Gastroesophageal sphincter (tissue), 4 donors: Measurements from ENCODE around the gene KAZN. TPM values are rescaled to one million over a fixed set of nuclear protein-coding genes. Genes with fewer than 3 reads are reported as not detected.

ENCODE experiments used
- ATAC-seq: fragments of 150-250 bp; one replicate; pipeline ENCODE4 v1.9.1; 2016; ENCODE audit warnings: mild to moderate bottlenecking, moderate library complexity
- H3K27ac ChIP-seq, 4 donors: fragments of 200-600 bp; sonication (generic) in 3 of 4; 1 replicate in 3 of 4; 2 replicates in 1 of 4; pipeline ENCODE4 v1.5.1; 2016 to 2019
- H3K27me3 ChIP-seq: fragments of 200-600 bp; sonication (generic); one replicate; pipeline ENCODE4 v1.5.1; 2019
- H3K36me3 ChIP-seq, 2 donors: fragments of 200-600 bp; sonication (generic); one replicate each; pipeline ENCODE4 v1.5.1; 2019; ENCODE audit warnings: control low read depth in 1 of 2
- H3K4me1 ChIP-seq, 3 donors: fragments of 200-600 bp; sonication (generic); 1 replicate in 2 of 3; 2 replicates in 1 of 3; pipeline ENCODE4 v1.5.1; 2016 to 2019; ENCODE audit warnings: control low read depth in 2 of 3
- H3K4me3 ChIP-seq, 2 donors: fragments of 200-600 bp; sonication (generic); one replicate each; pipeline ENCODE4 v1.5.1; 2019; ENCODE audit warnings: mild to moderate bottlenecking in 1 of 2, moderate library complexity in 1 of 2
- H3K9me3 ChIP-seq, 3 donors: fragments of 200-600 bp; sonication (generic); one replicate each; pipeline ENCODE4 v1.5.1; 2017 to 2019; ENCODE audit warnings: control low read depth in 2 of 3
- EP300 ChIP-seq: sonication (generic); formaldehyde crosslinking; IDR thresholded peaks from one replicate; pipeline ENCODE4 v1.6.1; 2017; ENCODE audit warnings: antibody characterized with exemption, mild to moderate bottlenecking
- POLR2A ChIP-seq, 2 donors: fragments of 450-650 bp; IDR thresholded peaks; one replicate each; pipeline ENCODE4 v1.6.1; 2017; ENCODE audit warnings: antibody characterized with exemption in 2 of 2, mild to moderate bottlenecking in 2 of 2, moderate library complexity in 1 of 2
- POLR2AphosphoS5 ChIP-seq: sonication (generic); formaldehyde crosslinking; IDR thresholded peaks from one replicate; pipeline ENCODE4 v1.6.1; 2017; ENCODE audit warnings: antibody characterized with exemption
- WGBS, 2 donors: methylation state at CpG; one replicate each; pipeline ENCODE4 v1.1.5; 2018; ENCODE audit warnings: low coverage in 1 of 2; 5-methylcytosine and 5-hydroxymethylcytosine counted together
- total RNA-seq, 4 donors: library from RNA; depleted of rRNA; stranded (reverse); fragments of >200 nt; gene quantifications; one replicate each; pipeline ENCODE4 v1.1.0, GENCODE V29; 2016
- TF ChIP-seq, protein P1 (sequence below), 4 experiments: fragments of 200-600 bp in 2 of 4; fragments of 450-650 bp in 2 of 4; sonication (generic) in 1 of 4; IDR thresholded peaks; one replicate each; pipeline ENCODE4 v1.5.1; 2017 to 2019; ENCODE audit warnings: antibody characterized with exemption in 4 of 4, mild to moderate bottlenecking in 2 of 4, moderate library complexity in 2 of 4

The KAZN gene
- total RNA-seq, 4 donors from 2014 or later = 6.5 to 16.6 (median 11.5) TPM

- no peak overlapping the region for H3K27ac ChIP-seq
- no peak for ATAC-seq
- H3K36me3 ChIP-seq = no peaks in the 10 kb centered on the region
- 78 to 93% methylated on average over 2 to 3 of the region's 3 CpGs for WGBS, 2 donors
- peaks cover 0 to 41% (median 13%) of the 10 kb centered on the region in 3 donors for H3K4me1 ChIP-seq
- no peak overlapping the region for H3K4me3 ChIP-seq
- no peaks in the 10 kb centered on the region for H3K27me3 ChIP-seq
- H3K9me3 ChIP-seq = no peaks in the 10 kb centered on the region
- TF ChIP-seq, protein P1, sequence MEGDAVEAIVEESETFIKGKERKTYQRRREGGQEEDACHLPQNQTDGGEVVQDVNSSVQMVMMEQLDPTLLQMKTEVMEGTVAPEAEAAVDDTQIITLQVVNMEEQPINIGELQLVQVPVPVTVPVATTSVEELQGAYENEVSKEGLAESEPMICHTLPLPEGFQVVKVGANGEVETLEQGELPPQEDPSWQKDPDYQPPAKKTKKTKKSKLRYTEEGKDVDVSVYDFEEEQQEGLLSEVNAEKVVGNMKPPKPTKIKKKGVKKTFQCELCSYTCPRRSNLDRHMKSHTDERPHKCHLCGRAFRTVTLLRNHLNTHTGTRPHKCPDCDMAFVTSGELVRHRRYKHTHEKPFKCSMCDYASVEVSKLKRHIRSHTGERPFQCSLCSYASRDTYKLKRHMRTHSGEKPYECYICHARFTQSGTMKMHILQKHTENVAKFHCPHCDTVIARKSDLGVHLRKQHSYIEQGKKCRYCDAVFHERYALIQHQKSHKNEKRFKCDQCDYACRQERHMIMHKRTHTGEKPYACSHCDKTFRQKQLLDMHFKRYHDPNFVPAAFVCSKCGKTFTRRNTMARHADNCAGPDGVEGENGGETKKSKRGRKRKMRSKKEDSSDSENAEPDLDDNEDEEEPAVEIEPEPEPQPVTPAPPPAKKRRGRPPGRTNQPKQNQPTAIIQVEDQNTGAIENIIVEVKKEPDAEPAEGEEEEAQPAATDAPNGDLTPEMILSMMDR (IDR thresholded peaks at IDR 0.05) = no peak
- TF ChIP-seq POLR2A (IDR thresholded peaks at IDR 0.05) (no peak), EP300 (no peak)
Observed at GRCh38 chr1:14926229-14926628, 327.7 kb downstream of the KAZN start.

GRCh38 chr1:14926818-14927575 is 328.5 kb downstream of the KAZN start:
- Histone ChIP-seq H3K9me3 (no peaks in the 10 kb centered on the region), H3K36me3 (no peaks in the 10 kb centered on the region), H3K4me1 (peaks cover 0 to 41% (median 13%) of the 10 kb centered on the region in 3 donors), H3K4me3 (no peak overlapping the region), H3K27ac (no peak overlapping the region), H3K27me3 (no peaks in the 10 kb centered on the region)
- TF ChIP-seq POLR2AphosphoS5 (no peak), EP300 (no peak), POLR2A (IDR thresholded peaks at IDR 0.05) (no peak)
- TF ChIP-seq, protein P1 (IDR thresholded peaks at IDR 0.05) = no peak
- ATAC-seq = no peak
- 95 to 98% methylated on average over 6 to 8 of the region's 12 CpGs for WGBS, 2 donors

- H3K27me3 ChIP-seq = no peaks in the 10 kb centered on the region
- H3K27ac ChIP-seq = no peak overlapping the region
- no peaks in the 10 kb centered on the region for H3K9me3 ChIP-seq
- no peaks in the 10 kb centered on the region for H3K36me3 ChIP-seq
- ATAC-seq = no peak
- peaks cover 0 to 38% (median 13%) of the 10 kb centered on the region in 3 donors for H3K4me1 ChIP-seq
- 85 to 97% methylated on average over 5 to 7 of the region's 7 CpGs for WGBS, 2 donors
- H3K4me3 ChIP-seq = no peak overlapping the region
- TF ChIP-seq EP300 = no peak
- TF ChIP-seq POLR2A (IDR thresholded peaks at IDR 0.05) = no peak
- TF ChIP-seq, protein P1 (IDR thresholded peaks at IDR 0.05) = no peak
- no peak for TF ChIP-seq POLR2AphosphoS5
Observed at GRCh38 chr1:14928412-14928811, 329.9 kb downstream of the KAZN start.

DNA sequence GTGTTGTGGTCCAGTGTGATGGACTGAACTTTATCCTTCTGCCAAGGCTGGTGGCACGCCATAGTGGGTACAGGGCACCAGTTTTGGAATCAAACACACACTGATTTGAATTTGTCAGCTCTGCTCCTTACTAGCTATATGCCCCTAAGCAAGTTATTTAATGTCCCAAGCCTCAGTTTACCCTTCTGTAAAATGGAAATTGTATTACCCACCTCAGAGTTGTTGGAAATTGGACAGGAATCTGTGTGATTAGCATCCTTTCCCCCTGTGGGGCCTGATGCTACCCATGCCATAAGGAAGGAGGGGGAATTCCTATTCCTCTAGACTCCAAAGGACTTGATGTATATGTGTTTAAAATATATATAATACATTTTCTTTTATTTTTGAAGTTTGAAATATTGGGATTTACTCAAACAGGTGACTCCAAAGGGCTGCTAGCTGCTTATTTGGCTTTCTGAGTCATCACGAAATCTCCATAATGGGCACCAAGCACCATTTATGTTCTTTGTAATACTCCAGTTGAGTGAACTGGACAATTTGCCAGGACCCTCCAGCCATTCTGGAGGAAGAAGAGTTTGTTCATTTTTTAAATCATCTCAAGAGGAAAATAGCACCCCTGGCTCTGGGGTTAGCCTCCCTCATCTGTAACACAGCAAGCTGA is 330.5 kb downstream of the KAZN start:
- H3K27me3 ChIP-seq = no peaks in the 10 kb centered on the region
- H3K36me3 ChIP-seq = no peaks in the 10 kb centered on the region
- no peak for TF ChIP-seq EP300
- TF ChIP-seq, protein P1 (IDR thresholded peaks at IDR 0.05) = no peak
- TF ChIP-seq POLR2AphosphoS5 = no peak
- no peak for TF ChIP-seq POLR2A (IDR thresholded peaks at IDR 0.05)
- no peak overlapping the region for H3K4me3 ChIP-seq
- WGBS, 2 donors = 90 to 94% methylated on average over 2 of the region's 2 CpGs
- no peak overlapping the region for H3K27ac ChIP-seq
- H3K9me3 ChIP-seq = no peaks in the 10 kb centered on the region
- no peak for ATAC-seq
- peaks cover 0 to 33% (median 13%) of the 10 kb centered on the region in 3 donors for H3K4me1 ChIP-seq
